Caco-2 (cell line): ENCODE results near the gene PRPF19. TPM values are rescaled to one million over a fixed set of nuclear protein-coding genes. Genes with fewer than 3 reads are reported as not detected.

ENCODE experiments used
- BruUV-seq: library from RNA; stranded (reverse); fragments of 400-500 nt; replicated peaks from 2 replicates; lab custom pipeline; 2021; lab: Mats Ljungman, UMichigan
- CTCF ChIA-PET: fragments of 300-600 bp; sonication (Branson Sonifier 250); formaldehyde crosslinking; loops from one replicate; lab custom pipeline; 2022; ENCODE audit warnings: antibody characterized with exemption; lab: Charles Lee
- POLR2A ChIA-PET: fragments of 300-600 bp; sonication (Branson Sonifier 250); formaldehyde crosslinking; loops from one replicate; lab custom pipeline; 2022; ENCODE audit warnings: antibody characterized with exemption; lab: Charles Lee
- DNase-seq, 2 experiments: peaks; one replicate each; pipeline versions ENCODE4 v3.0.0 to v3.0.0-alpha.2; 2020 to 2022
- H3K27me3 ChIP-seq: replicated peaks from 2 replicates; pipeline ENCODE4 v1.6.0; 2011; ENCODE audit warnings: low read length; ENCODE audit not compliant: control insufficient read depth, insufficient read depth
- H3K36me3 ChIP-seq: 2 replicates; pipeline ENCODE4 v1.5.1; 2011; ENCODE audit warnings: low read length; ENCODE audit not compliant: control insufficient read depth, insufficient read depth
- H3K4me1 ChIP-seq: fragments of 250-450 bp; sonication (Bioruptor Pico); 2 replicates; pipeline ENCODE4 v1.5.1; 2020; ENCODE audit warnings: mild to moderate bottlenecking
- H3K4me3 ChIP-seq: 2 replicates; pipeline ENCODE4 v1.5.1; 2011; ENCODE audit warnings: low read depth, mild to moderate bottlenecking, control low read depth, low read length
- H3K9me3 ChIP-seq: fragments of 250-450 bp; sonication (Bioruptor Pico); 2 replicates; pipeline ENCODE4 v1.5.1; 2020; ENCODE audit warnings: mild to moderate bottlenecking, moderate library complexity
- H3K27ac Mint-ChIP-seq: one replicate; pipeline ENCODE4 v1.8.0; 2022; ENCODE audit warnings: mixed read lengths; ENCODE audit not compliant: unreplicated experiment
- H3K27me3 Mint-ChIP-seq: one replicate; pipeline ENCODE4 v1.8.0; 2022; ENCODE audit warnings: mixed read lengths; ENCODE audit not compliant: insufficient read depth, unreplicated experiment
- H3K36me3 Mint-ChIP-seq: one replicate; pipeline ENCODE4 v1.8.0; 2022; ENCODE audit warnings: mild to moderate bottlenecking, mixed read lengths; ENCODE audit not compliant: insufficient read depth, unreplicated experiment
- H3K4me1 Mint-ChIP-seq: one replicate; pipeline ENCODE4 v1.8.0; 2022; ENCODE audit warnings: low read depth, mixed read lengths; ENCODE audit not compliant: unreplicated experiment
- H3K4me3 Mint-ChIP-seq: one replicate; pipeline ENCODE4 v1.8.0; 2022; ENCODE audit warnings: mild to moderate bottlenecking, moderate library complexity, mixed read lengths; ENCODE audit not compliant: unreplicated experiment
- H3K9me3 Mint-ChIP-seq: one replicate; pipeline ENCODE4 v1.8.0; 2022; ENCODE audit warnings: mixed read lengths; ENCODE audit not compliant: unreplicated experiment
- intact Hi-C: fragments of 100-400 bp; cut with micrococcal nuclease; formaldehyde crosslinking; loops from one replicate; pipeline ENCODE4 v1.10.0; 2022; ENCODE audit not compliant: unreplicated experiment
- total RNA-seq: library from RNA; stranded (reverse); gene quantifications from 2 replicates; pipeline ENCODE4 v1.2.3, GENCODE V29; 2022
- TF ChIP-seq, protein P1 (sequence below), 2 experiments: fragments of 200-600 bp in 1 of 2; IDR thresholded peaks; 1 replicate in 1 of 2; 2 replicates in 1 of 2; pipeline versions ENCODE4 v1.5.1 to v1.8.0; 2011 to 2022; ENCODE audit warnings: antibody characterized with exemption in 1 of 2, control low read depth in 1 of 2, inconsistent platforms in 1 of 2, low read depth in 1 of 2, low read length in 1 of 2, mild to moderate bottlenecking in 1 of 2, moderate library complexity in 1 of 2; ENCODE audit not compliant: insufficient read depth in 1 of 2, severe bottlenecking in 1 of 2, unreplicated experiment in 1 of 2

PRPF19 gene
- total RNA-seq, 1 experiment from 2014 or later: 183 TPM

DNA sequence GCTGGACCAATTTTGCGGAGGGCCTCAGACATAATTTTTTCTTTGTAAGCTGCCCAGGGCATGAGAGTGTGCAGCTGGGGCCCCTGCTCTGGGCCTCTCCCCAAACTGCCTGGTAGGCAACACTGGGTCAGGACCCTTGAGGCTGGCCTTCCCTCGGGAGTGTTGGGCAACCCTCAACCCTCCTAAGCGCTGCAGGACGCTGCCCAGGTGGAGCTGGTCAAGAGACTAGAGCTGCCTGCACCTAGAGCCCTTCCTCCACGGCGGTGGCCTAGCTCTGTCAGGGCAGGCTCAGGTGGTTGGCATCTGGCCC lies 17.4 kb upstream of the PRPF19 start:
- ChIA-PET POLR2A (interaction anchor here (1.2 kb wide), 1 partner anchor 10 kb away, joined by 12 read pairs; the partner anchor contains the start of gene TMEM109), CTCF (interaction anchor here (1.1 kb wide), 1 partner anchor 248 kb away, joined by 3 read pairs; no protein-coding TSS in a partner anchor)
- intact Hi-C loops: loop anchor here (1.0 kb wide), 1 partner anchor 9 kb away; the partner anchor contains the start of gene TMEM109
- no peaks in the 10 kb centered on the region for H3K27me3 Mint-ChIP-seq
- Histone ChIP-seq H3K27me3 (no peaks in the 10 kb centered on the region), H3K4me1 (peaks cover 17% of the 10 kb centered on the region), H3K36me3 (no peaks in the 10 kb centered on the region), H3K4me3 (peak overlapping the region; percentile 71), H3K9me3 (no peaks in the 10 kb centered on the region)
- TF ChIP-seq, protein P1, sequence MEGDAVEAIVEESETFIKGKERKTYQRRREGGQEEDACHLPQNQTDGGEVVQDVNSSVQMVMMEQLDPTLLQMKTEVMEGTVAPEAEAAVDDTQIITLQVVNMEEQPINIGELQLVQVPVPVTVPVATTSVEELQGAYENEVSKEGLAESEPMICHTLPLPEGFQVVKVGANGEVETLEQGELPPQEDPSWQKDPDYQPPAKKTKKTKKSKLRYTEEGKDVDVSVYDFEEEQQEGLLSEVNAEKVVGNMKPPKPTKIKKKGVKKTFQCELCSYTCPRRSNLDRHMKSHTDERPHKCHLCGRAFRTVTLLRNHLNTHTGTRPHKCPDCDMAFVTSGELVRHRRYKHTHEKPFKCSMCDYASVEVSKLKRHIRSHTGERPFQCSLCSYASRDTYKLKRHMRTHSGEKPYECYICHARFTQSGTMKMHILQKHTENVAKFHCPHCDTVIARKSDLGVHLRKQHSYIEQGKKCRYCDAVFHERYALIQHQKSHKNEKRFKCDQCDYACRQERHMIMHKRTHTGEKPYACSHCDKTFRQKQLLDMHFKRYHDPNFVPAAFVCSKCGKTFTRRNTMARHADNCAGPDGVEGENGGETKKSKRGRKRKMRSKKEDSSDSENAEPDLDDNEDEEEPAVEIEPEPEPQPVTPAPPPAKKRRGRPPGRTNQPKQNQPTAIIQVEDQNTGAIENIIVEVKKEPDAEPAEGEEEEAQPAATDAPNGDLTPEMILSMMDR (IDR thresholded peaks at IDR 0.05; ENCODE audit: insufficient read depth in 1 of 2, low read depth in 1 of 2, low read length in 1 of 2, severe bottlenecking in 1 of 2, unreplicated experiment in 1 of 2): no peak
- H3K36me3 Mint-ChIP-seq: peaks cover 29% of the 10 kb centered on the region
- no peak overlapping the region for H3K27ac Mint-ChIP-seq
- DNase-seq: peak in 1 of 2 experiments; percentile 32
- no peaks in the 10 kb centered on the region for H3K9me3 Mint-ChIP-seq
- H3K4me1 Mint-ChIP-seq: peaks cover 13% of the 10 kb centered on the region
- BruUV-seq: no TSS peak
- peak overlapping the region; percentile 90 for H3K4me3 Mint-ChIP-seq

DNA sequence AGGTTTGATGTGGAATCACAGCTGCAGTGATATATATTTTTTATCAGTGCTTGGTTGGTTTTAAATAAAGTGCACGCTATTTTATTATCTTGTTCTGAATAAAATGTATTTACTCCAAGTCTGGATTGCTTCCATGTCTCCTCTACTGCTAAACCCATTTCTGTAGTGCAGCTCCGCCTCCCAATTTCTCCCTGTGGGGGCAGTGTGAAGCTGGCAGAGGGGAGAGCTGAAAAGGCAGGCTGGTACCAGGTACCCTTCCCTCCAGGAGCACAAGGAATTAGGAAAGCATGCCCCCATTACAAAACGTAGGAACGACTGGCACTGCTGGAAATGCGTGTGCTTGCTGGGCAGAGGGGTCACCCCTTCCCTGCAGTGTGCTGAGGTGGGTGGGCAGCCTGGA lies 16.9 kb upstream of the PRPF19 start:
- no peaks in the 10 kb centered on the region for H3K9me3 Mint-ChIP-seq
- Histone ChIP-seq H3K36me3 (no peaks in the 10 kb centered on the region), H3K9me3 (no peaks in the 10 kb centered on the region), H3K4me1 (peaks cover 22% of the 10 kb centered on the region), H3K27me3 (no peaks in the 10 kb centered on the region), H3K4me3 (no peak overlapping the region)
- TF ChIP-seq, protein P1 (IDR thresholded peaks at IDR 0.05; ENCODE audit: insufficient read depth in 1 of 2, low read depth in 1 of 2, low read length in 1 of 2, severe bottlenecking in 1 of 2, unreplicated experiment in 1 of 2): no peak
- H3K27ac Mint-ChIP-seq: no peak overlapping the region
- H3K36me3 Mint-ChIP-seq: peaks cover 29% of the 10 kb centered on the region
- no peaks in the 10 kb centered on the region for H3K27me3 Mint-ChIP-seq
- intact Hi-C loops: no loop called here
- H3K4me1 Mint-ChIP-seq: peaks cover 13% of the 10 kb centered on the region
- BruUV-seq: no TSS peak
- POLR2A ChIA-PET: no interaction called here
- peak in 1 of 2 experiments; percentile 17 for DNase-seq
- peak overlapping the region; percentile 90 for H3K4me3 Mint-ChIP-seq
- CTCF ChIA-PET: interaction anchor here (1.1 kb wide), 1 partner anchor 248 kb away, joined by 3 read pairs; no protein-coding TSS in a partner anchor

DNA sequence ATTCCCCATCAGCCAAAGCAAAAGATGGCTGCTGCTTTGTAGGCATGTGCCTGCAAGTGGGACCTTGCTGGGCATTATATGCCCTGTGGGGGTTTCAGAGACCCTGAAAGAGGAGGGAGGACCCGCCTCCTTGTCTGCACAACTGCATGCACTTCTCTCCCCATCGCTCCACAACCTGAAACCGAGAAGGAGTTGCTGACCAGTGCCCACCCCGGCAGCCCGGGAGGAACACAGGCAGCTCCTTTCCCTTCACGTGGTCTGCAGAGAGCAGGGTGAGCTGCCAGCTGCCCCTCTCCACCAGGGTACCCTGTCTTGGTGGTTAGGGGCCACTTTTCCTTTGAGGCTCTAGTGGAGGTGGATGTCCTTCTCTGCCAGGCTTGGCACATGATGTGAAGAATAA lies 16.5 kb upstream of the PRPF19 start:
- TF ChIP-seq, protein P1 (IDR thresholded peaks at IDR 0.05; ENCODE audit: insufficient read depth in 1 of 2, low read depth in 1 of 2, low read length in 1 of 2, severe bottlenecking in 1 of 2, unreplicated experiment in 1 of 2): no peak
- intact Hi-C loops: no loop called here
- Mint-ChIP-seq H3K9me3 (no peaks in the 10 kb centered on the region), H3K27ac (no peak overlapping the region), H3K4me3 (no peak overlapping the region), H3K4me1 (peaks cover 13% of the 10 kb centered on the region), H3K27me3 (no peaks in the 10 kb centered on the region), H3K36me3 (peaks cover 29% of the 10 kb centered on the region)
- no peaks in the 10 kb centered on the region for H3K9me3 ChIP-seq
- CTCF ChIA-PET: no interaction called here
- H3K36me3 ChIP-seq: no peaks in the 10 kb centered on the region
- no peaks in the 10 kb centered on the region for H3K27me3 ChIP-seq
- POLR2A ChIA-PET: no interaction called here
- no TSS peak for BruUV-seq
- H3K4me1 ChIP-seq: peaks cover 26% of the 10 kb centered on the region
- H3K4me3 ChIP-seq: no peak overlapping the region
- peak in 1 of 2 experiments; percentile 28 for DNase-seq
